ENCODE results near the gene RND3.

The RND3 gene

GRCh38 chr2:150522269-150522668, 34.8 kb upstream of the RND3 start:
- Histone ChIP-seq H3K4me3 (ENCODE audit: insufficient read depth, low read depth, low read length, poor library complexity, severe bottlenecking) (no peak overlapping the region), H3K27me3 (replicated peaks; ENCODE audit: control insufficient read depth, insufficient read depth, low read length, poor library complexity, severe bottlenecking) (no peaks in the 10 kb centered on the region), H3K4me1 (ENCODE audit: control insufficient read depth, insufficient read depth, low read length, poor library complexity, severe bottlenecking) (no peaks in the 10 kb centered on the region), H3K9me3 (ENCODE audit: control insufficient read depth, low read length) (no peaks in the 10 kb centered on the region), H3K36me3 (ENCODE audit: control insufficient read depth, insufficient read depth, low read length) (no peaks in the 10 kb centered on the region), H3K27ac (ENCODE audit: insufficient read depth, low read length, poor library complexity, severe bottlenecking) (no peak overlapping the region)
- DNase-seq: no peak

- no peak for DNase-seq
- Histone ChIP-seq H3K4me1 (ENCODE audit: control insufficient read depth, insufficient read depth, low read length, poor library complexity, severe bottlenecking) (no peaks in the 10 kb centered on the region), H3K4me3 (ENCODE audit: insufficient read depth, low read depth, low read length, poor library complexity, severe bottlenecking) (no peak overlapping the region), H3K9me3 (ENCODE audit: control insufficient read depth, low read length) (no peaks in the 10 kb centered on the region), H3K36me3 (ENCODE audit: control insufficient read depth, insufficient read depth, low read length) (no peaks in the 10 kb centered on the region), H3K27ac (ENCODE audit: insufficient read depth, low read length, poor library complexity, severe bottlenecking) (no peak overlapping the region), H3K27me3 (replicated peaks; ENCODE audit: control insufficient read depth, insufficient read depth, low read length, poor library complexity, severe bottlenecking) (no peaks in the 10 kb centered on the region)
Measured at GRCh38 chr2:150520887-150521664, 33.6 kb upstream of the RND3 start.

- Histone ChIP-seq H3K27me3 (replicated peaks; ENCODE audit: control insufficient read depth, insufficient read depth, low read length, poor library complexity, severe bottlenecking) (no peaks in the 10 kb centered on the region), H3K36me3 (ENCODE audit: control insufficient read depth, insufficient read depth, low read length) (no peaks in the 10 kb centered on the region), H3K4me3 (ENCODE audit: insufficient read depth, low read depth, low read length, poor library complexity, severe bottlenecking) (no peak overlapping the region), H3K4me1 (ENCODE audit: control insufficient read depth, insufficient read depth, low read length, poor library complexity, severe bottlenecking) (no peaks in the 10 kb centered on the region), H3K9me3 (ENCODE audit: control insufficient read depth, low read length) (no peaks in the 10 kb centered on the region), H3K27ac (ENCODE audit: insufficient read depth, low read length, poor library complexity, severe bottlenecking) (no peak overlapping the region)
- no peak for DNase-seq
Measured at GRCh38 chr2:150520033-150520432, 32.6 kb upstream of the RND3 start.

GRCh38 chr2:150517951-150518680, 30.6 kb upstream of the RND3 start:
- H3K36me3 ChIP-seq (ENCODE audit: control insufficient read depth, insufficient read depth, low read length): no peaks in the 10 kb centered on the region
- no peaks in the 10 kb centered on the region for H3K9me3 ChIP-seq (ENCODE audit: control insufficient read depth, low read length)
- DNase-seq: no peak
- no peaks in the 10 kb centered on the region for H3K4me1 ChIP-seq (ENCODE audit: control insufficient read depth, insufficient read depth, low read length, poor library complexity, severe bottlenecking)
- H3K27me3 ChIP-seq (replicated peaks; ENCODE audit: control insufficient read depth, insufficient read depth, low read length, poor library complexity, severe bottlenecking): no peaks in the 10 kb centered on the region
- H3K4me3 ChIP-seq (ENCODE audit: insufficient read depth, low read depth, low read length, poor library complexity, severe bottlenecking): no peak overlapping the region
- H3K27ac ChIP-seq (ENCODE audit: insufficient read depth, low read length, poor library complexity, severe bottlenecking): no peak overlapping the region

- Histone ChIP-seq H3K36me3 (ENCODE audit: control insufficient read depth, insufficient read depth, low read length) (no peaks in the 10 kb centered on the region), H3K9me3 (ENCODE audit: control insufficient read depth, low read length) (no peaks in the 10 kb centered on the region), H3K27me3 (replicated peaks; ENCODE audit: control insufficient read depth, insufficient read depth, low read length, poor library complexity, severe bottlenecking) (no peaks in the 10 kb centered on the region), H3K4me3 (ENCODE audit: insufficient read depth, low read depth, low read length, poor library complexity, severe bottlenecking) (no peak overlapping the region), H3K4me1 (ENCODE audit: control insufficient read depth, insufficient read depth, low read length, poor library complexity, severe bottlenecking) (no peaks in the 10 kb centered on the region), H3K27ac (ENCODE audit: insufficient read depth, low read length, poor library complexity, severe bottlenecking) (no peak overlapping the region)
- no peak for DNase-seq
Measured at GRCh38 chr2:150513647-150514046, 26.2 kb upstream of the RND3 start.

- DNase-seq: no peak
- Histone ChIP-seq H3K4me1 (ENCODE audit: control insufficient read depth, insufficient read depth, low read length, poor library complexity, severe bottlenecking) (no peaks in the 10 kb centered on the region), H3K27ac (ENCODE audit: insufficient read depth, low read length, poor library complexity, severe bottlenecking) (no peak overlapping the region), H3K4me3 (ENCODE audit: insufficient read depth, low read depth, low read length, poor library complexity, severe bottlenecking) (no peak overlapping the region), H3K36me3 (ENCODE audit: control insufficient read depth, insufficient read depth, low read length) (no peaks in the 10 kb centered on the region), H3K9me3 (ENCODE audit: control insufficient read depth, low read length) (no peaks in the 10 kb centered on the region), H3K27me3 (replicated peaks; ENCODE audit: control insufficient read depth, insufficient read depth, low read length, poor library complexity, severe bottlenecking) (no peaks in the 10 kb centered on the region)
Measured at GRCh38 chr2:150508497-150509137, 21.1 kb upstream of the RND3 start.

GRCh38 chr2:150507071-150507470, 19.6 kb upstream of the RND3 start:
- H3K4me1 ChIP-seq (ENCODE audit: control insufficient read depth, insufficient read depth, low read length, poor library complexity, severe bottlenecking): no peaks in the 10 kb centered on the region
- H3K27me3 ChIP-seq (replicated peaks; ENCODE audit: control insufficient read depth, insufficient read depth, low read length, poor library complexity, severe bottlenecking): no peaks in the 10 kb centered on the region
- no peaks in the 10 kb centered on the region for H3K9me3 ChIP-seq (ENCODE audit: control insufficient read depth, low read length)
- no peak overlapping the region for H3K27ac ChIP-seq (ENCODE audit: insufficient read depth, low read length, poor library complexity, severe bottlenecking)
- no peak for DNase-seq
- H3K4me3 ChIP-seq (ENCODE audit: insufficient read depth, low read depth, low read length, poor library complexity, severe bottlenecking): no peak overlapping the region
- no peaks in the 10 kb centered on the region for H3K36me3 ChIP-seq (ENCODE audit: control insufficient read depth, insufficient read depth, low read length)

GRCh38 chr2:150505178-150505577, 17.7 kb upstream of the RND3 start:
- DNase-seq: no peak
- Histone ChIP-seq H3K4me3 (ENCODE audit: insufficient read depth, low read depth, low read length, poor library complexity, severe bottlenecking) (no peak overlapping the region), H3K27me3 (replicated peaks; ENCODE audit: control insufficient read depth, insufficient read depth, low read length, poor library complexity, severe bottlenecking) (no peaks in the 10 kb centered on the region), H3K27ac (ENCODE audit: insufficient read depth, low read length, poor library complexity, severe bottlenecking) (no peak overlapping the region), H3K36me3 (ENCODE audit: control insufficient read depth, insufficient read depth, low read length) (no peaks in the 10 kb centered on the region), H3K9me3 (ENCODE audit: control insufficient read depth, low read length) (no peaks in the 10 kb centered on the region), H3K4me1 (ENCODE audit: control insufficient read depth, insufficient read depth, low read length, poor library complexity, severe bottlenecking) (no peaks in the 10 kb centered on the region)

GRCh38 chr2:150495993-150496627, 8.6 kb upstream of the RND3 start:
- H3K27ac ChIP-seq (ENCODE audit: insufficient read depth, low read length, poor library complexity, severe bottlenecking): no peak overlapping the region
- no peak overlapping the region for H3K4me3 ChIP-seq (ENCODE audit: insufficient read depth, low read depth, low read length, poor library complexity, severe bottlenecking)
- no peaks in the 10 kb centered on the region for H3K9me3 ChIP-seq (ENCODE audit: control insufficient read depth, low read length)
- H3K36me3 ChIP-seq (ENCODE audit: control insufficient read depth, insufficient read depth, low read length): no peaks in the 10 kb centered on the region
- H3K27me3 ChIP-seq (replicated peaks; ENCODE audit: control insufficient read depth, insufficient read depth, low read length, poor library complexity, severe bottlenecking): no peaks in the 10 kb centered on the region
- no peaks in the 10 kb centered on the region for H3K4me1 ChIP-seq (ENCODE audit: control insufficient read depth, insufficient read depth, low read length, poor library complexity, severe bottlenecking)
- DNase-seq: no peak
